Neural progenitor cell (in vitro differentiated cells): Measurements from ENCODE around the gene SPIRE1. TPM values are rescaled to one million over a fixed set of nuclear protein-coding genes. Genes with fewer than 3 reads are reported as not detected.
"Not testable (repeated sequence)": the region's sequence is repeated elsewhere in the genome, so short reads cannot be mapped to it uniquely, and the experiment has no call there.

Source experiments
- DNase-seq: peaks from one replicate; pipeline ENCODE4 v3.0.0-alpha.2; 2016; ENCODE audit warnings: low spot score
- H2AFZ ChIP-seq: fragments of 200-600 bp; sonication (generic); replicated peaks from 2 replicates; pipeline ENCODE4 v1.6.1; 2016; ENCODE audit warnings: antibody characterized with exemption
- H3F3A ChIP-seq: fragments of 200-600 bp; sonication (generic); 2 replicates; pipeline ENCODE4 v1.6.1; 2016; ENCODE audit warnings: antibody characterized with exemption, low read depth
- H3K27ac ChIP-seq: fragments of 200-600 bp; sonication (generic); 2 replicates; pipeline ENCODE4 v1.5.1; 2016; ENCODE audit warnings: mild to moderate bottlenecking
- H3K27me3 ChIP-seq: fragments of 200-600 bp; sonication (generic); 2 replicates; pipeline ENCODE4 v1.6.1; 2016; ENCODE audit warnings: mild to moderate bottlenecking, moderate library complexity
- H3K36me3 ChIP-seq: fragments of 200-600 bp; sonication (generic); 2 replicates; pipeline ENCODE4 v1.5.1; 2016
- H3K4me1 ChIP-seq: fragments of 200-600 bp; sonication (generic); 2 replicates; pipeline ENCODE4 v1.6.1; 2016; ENCODE audit warnings: mixed run types
- H3K4me2 ChIP-seq: fragments of 200-600 bp; sonication (generic); 2 replicates; pipeline ENCODE4 v1.6.1; 2016
- H3K4me3 ChIP-seq: fragments of 200-600 bp; sonication (generic); 2 replicates; pipeline ENCODE4 v1.5.1; 2016
- H3K79me2 ChIP-seq: fragments of 200-600 bp; sonication (generic); 2 replicates; pipeline ENCODE4 v1.6.1; 2016; ENCODE audit warnings: low read depth
- H3K9ac ChIP-seq: fragments of 200-600 bp; sonication (generic); 2 replicates; pipeline ENCODE4 v1.6.1; 2016
- H3K9me3 ChIP-seq: fragments of 200-600 bp; sonication (generic); 2 replicates; pipeline ENCODE4 v1.5.1; 2016; ENCODE audit warnings: low read depth
- H4K20me1 ChIP-seq: fragments of 200-600 bp; sonication (generic); 2 replicates; pipeline ENCODE4 v1.6.1; 2016; ENCODE audit warnings: low read depth
- H3K27ac Mint-ChIP-seq: 3 replicates; pipeline ENCODE4 v1.8.0; 2021; ENCODE audit warnings: mixed read lengths
- H3K27me3 Mint-ChIP-seq: 2 replicates; pipeline ENCODE4 v1.8.0; 2022; ENCODE audit warnings: low read depth, mild to moderate bottlenecking, inconsistent platforms, moderate library complexity, mixed read lengths; ENCODE audit not compliant: insufficient read depth
- H3K36me3 Mint-ChIP-seq: 3 replicates; pipeline ENCODE4 v1.8.0; 2021; ENCODE audit warnings: mixed read lengths
- H3K4me1 Mint-ChIP-seq: 3 replicates; pipeline ENCODE4 v1.8.0; 2021; ENCODE audit warnings: mixed read lengths
- H3K4me3 Mint-ChIP-seq: 3 replicates; pipeline ENCODE4 v1.8.0; 2021; ENCODE audit warnings: mild to moderate bottlenecking, moderate library complexity, mixed read lengths
- H3K9me3 Mint-ChIP-seq: 3 replicates; pipeline ENCODE4 v1.8.0; 2020; ENCODE audit warnings: mixed read lengths
- CTCF ChIP-seq: fragments of 200-600 bp; sonication (generic); IDR thresholded peaks from 2 replicates; pipeline ENCODE4 v1.5.1; 2017; ENCODE audit warnings: antibody characterized with exemption, mild to moderate bottlenecking
- EZH2 ChIP-seq: fragments of 200-600 bp; sonication (generic); IDR thresholded peaks from 2 replicates; pipeline ENCODE4 v1.6.1; 2017; ENCODE audit warnings: antibody characterized with exemption, mild to moderate bottlenecking, moderate library complexity
- EZH2phosphoT487 ChIP-seq: fragments of 200-600 bp; sonication (generic); IDR thresholded peaks from 2 replicates; pipeline ENCODE4 v1.6.1; 2017; ENCODE audit warnings: antibody characterized with exemption
- total RNA-seq: library from RNA; depleted of rRNA; stranded (reverse); fragments of >200 nt; gene quantifications from 2 replicates; pipeline ENCODE4 v1.2.3, GENCODE V29; 2015; ENCODE audit warnings: low replicate concordance

The SPIRE1 gene
- total RNA-seq, 1 donor from 2014 or later, result 18.4 TPM

GRCh38 chr18:12630136-12630535 is 27.8 kb downstream of the SPIRE1 start:
- H3K4me1 ChIP-seq, result peaks cover 15% of the 10 kb centered on the region
- no peak for TF ChIP-seq CTCF
- TF ChIP-seq EZH2phosphoT487, result no peak
- no peak for TF ChIP-seq EZH2
- peaks cover 9% of the 10 kb centered on the region for H3K36me3 Mint-ChIP-seq

GRCh38 chr18:12628706-12629702 is 28.9 kb downstream of the SPIRE1 start:
- Histone ChIP-seq H2AFZ (no peak overlapping the region), H3K27ac (no peak overlapping the region), H3K27me3 (no peaks in the 10 kb centered on the region), H3F3A (no peaks in the 10 kb centered on the region), H3K9ac (no peak overlapping the region), H3K4me2 (no peak overlapping the region), H3K36me3 (no peaks in the 10 kb centered on the region), H3K9me3 (no peaks in the 10 kb centered on the region), H3K4me1 (peaks cover 15% of the 10 kb centered on the region), H4K20me1 (no peaks in the 10 kb centered on the region), H3K79me2 (no peaks in the 10 kb centered on the region), H3K4me3 (no peak overlapping the region)
- H3K9me3 Mint-ChIP-seq, result peaks cover 3% of the 10 kb centered on the region
- no peak overlapping the region for H3K4me3 Mint-ChIP-seq
- no peak overlapping the region for H3K27ac Mint-ChIP-seq
- H3K27me3 Mint-ChIP-seq, result no peaks in the 10 kb centered on the region
- no peak for TF ChIP-seq CTCF
- TF ChIP-seq EZH2phosphoT487, result no peak
- no peak for TF ChIP-seq EZH2
- peaks cover 9% of the 10 kb centered on the region for H3K36me3 Mint-ChIP-seq
- peaks cover 8% of the 10 kb centered on the region for H3K4me1 Mint-ChIP-seq
- DNase-seq, result no peak

More at GRCh38 chr18:12630136-12630535, 27.8 kb downstream of the SPIRE1 start:
- H3K4me2 ChIP-seq, result no peak overlapping the region
- Mint-ChIP-seq H3K9me3 (peaks cover 3% of the 10 kb centered on the region), H3K27ac (no peak overlapping the region), H3K27me3 (no peaks in the 10 kb centered on the region), H3K4me1 (peaks cover 8% of the 10 kb centered on the region), H3K4me3 (no peak overlapping the region)
- no peaks in the 10 kb centered on the region for H3K79me2 ChIP-seq
- H3F3A ChIP-seq, result no peaks in the 10 kb centered on the region
- H3K27me3 ChIP-seq, result no peaks in the 10 kb centered on the region
- H3K36me3 ChIP-seq, result no peaks in the 10 kb centered on the region
- no peaks in the 10 kb centered on the region for H3K9me3 ChIP-seq
- no peak overlapping the region for H3K4me3 ChIP-seq
- H3K9ac ChIP-seq, result no peak overlapping the region
- no peak for DNase-seq
- H4K20me1 ChIP-seq, result no peaks in the 10 kb centered on the region
- no peak overlapping the region for H3K27ac ChIP-seq
- no peak overlapping the region for H2AFZ ChIP-seq

GRCh38 chr18:12627199-12627598 is 30.7 kb downstream of the SPIRE1 start:
- H3K4me3 Mint-ChIP-seq, result not testable (repeated sequence)

GRCh38 chr18:12625241-12625640 is 32.7 kb downstream of the SPIRE1 start:
- Mint-ChIP-seq H3K36me3 (peaks cover 11% of the 10 kb centered on the region), H3K9me3 (peaks cover 6% of the 10 kb centered on the region), H3K4me3 (no peak overlapping the region), H3K27ac (no peak overlapping the region), H3K4me1 (peaks cover 5% of the 10 kb centered on the region), H3K27me3 (peaks cover 2% of the 10 kb centered on the region)
- DNase-seq, result no peak
- Histone ChIP-seq H3F3A (no peaks in the 10 kb centered on the region), H4K20me1 (no peaks in the 10 kb centered on the region), H3K4me2 (no peak overlapping the region), H2AFZ (no peak overlapping the region), H3K27me3 (no peaks in the 10 kb centered on the region), H3K36me3 (no peaks in the 10 kb centered on the region), H3K79me2 (no peaks in the 10 kb centered on the region), H3K9me3 (no peaks in the 10 kb centered on the region), H3K9ac (no peak overlapping the region), H3K4me1 (peaks cover 9% of the 10 kb centered on the region), H3K4me3 (no peak overlapping the region), H3K27ac (no peak overlapping the region)
- no peak for TF ChIP-seq EZH2phosphoT487
- no peak for TF ChIP-seq CTCF
- no peak for TF ChIP-seq EZH2

More at GRCh38 chr18:12627199-12627598, 30.7 kb downstream of the SPIRE1 start:
- not testable (repeated sequence) for H2AFZ ChIP-seq, H4K20me1 ChIP-seq, H3K36me3 ChIP-seq, H3K4me2 ChIP-seq, H3K27ac Mint-ChIP-seq, H3K4me1 Mint-ChIP-seq, H3K36me3 Mint-ChIP-seq, H3K27me3 Mint-ChIP-seq, H3K4me3 ChIP-seq, H3K27ac ChIP-seq, H3K79me2 ChIP-seq, H3K9me3 Mint-ChIP-seq, H3K9me3 ChIP-seq, H3F3A ChIP-seq, H3K9ac ChIP-seq, DNase-seq, H3K27me3 ChIP-seq
- H3K4me1 ChIP-seq, result peaks cover 15% of the 10 kb centered on the region
